PC-9 (cell line): ENCODE results near the gene WFIKKN2. TPM values are rescaled to one million over a fixed set of nuclear protein-coding genes. Genes with fewer than 3 reads are reported as not detected.

Experiments
- BruUV-seq: library from RNA; stranded (reverse); fragments of 400-500 nt; replicated peaks from 2 replicates; lab custom pipeline; 2021; lab: Mats Ljungman, UMichigan
- CTCF ChIA-PET: fragments of 300-600 bp; sonication (Branson Sonifier 250); formaldehyde crosslinking; loops from one replicate; lab custom pipeline; 2022; ENCODE audit warnings: antibody characterized with exemption; lab: Charles Lee
- POLR2A ChIA-PET: fragments of 300-600 bp; sonication (Branson Sonifier 250); formaldehyde crosslinking; loops from one replicate; lab custom pipeline; 2022; ENCODE audit warnings: antibody characterized with exemption; ENCODE audit not compliant: unreplicated experiment; lab: Charles Lee
- DNase-seq, 2 experiments: peaks; one replicate each; pipeline versions ENCODE4 v3.0.0 to v3.0.0-alpha.2; 2015 to 2022; ENCODE audit warnings: mixed read lengths in 1 of 2
- H2AFZ ChIP-seq: fragments of 200-600 bp; sonication (generic); 2 replicates; pipeline ENCODE4 v1.8.1; 2017; ENCODE audit warnings: antibody characterized with exemption
- H3F3A ChIP-seq: fragments of 200-600 bp; sonication (generic); 2 replicates; pipeline ENCODE4 v1.8.1; 2017; ENCODE audit warnings: antibody characterized with exemption, mild to moderate bottlenecking, low read depth; ENCODE audit not compliant: insufficient read depth
- H3K27ac ChIP-seq: fragments of 200-600 bp; sonication (generic); 2 replicates; pipeline ENCODE4 v1.6.1; 2016; ENCODE audit warnings: mixed run types
- H3K27me3 ChIP-seq: fragments of 200-600 bp; sonication (generic); 2 replicates; pipeline ENCODE4 v1.6.1; 2016; ENCODE audit warnings: low read depth, mixed run types; ENCODE audit not compliant: insufficient read depth
- H3K36me3 ChIP-seq: fragments of 200-600 bp; sonication (generic); 2 replicates; pipeline ENCODE4 v1.6.1; 2016; ENCODE audit warnings: low read depth, mixed run types
- H3K4me1 ChIP-seq: fragments of 200-600 bp; sonication (generic); replicated peaks from 2 replicates; pipeline ENCODE4 v1.6.1; 2016; ENCODE audit warnings: mixed run types; ENCODE audit not compliant: insufficient read depth
- H3K4me2 ChIP-seq: fragments of 200-600 bp; sonication (generic); 2 replicates; pipeline ENCODE4 v1.6.1; 2017; ENCODE audit warnings: mixed run types
- H3K4me3 ChIP-seq: fragments of 200-600 bp; sonication (generic); 2 replicates; pipeline ENCODE4 v1.6.1; 2016; ENCODE audit warnings: mixed run types
- H3K79me2 ChIP-seq: fragments of 200-600 bp; sonication (generic); 2 replicates; pipeline ENCODE4 v1.6.1; 2017; ENCODE audit warnings: low read depth, mixed run types
- H3K9me2 ChIP-seq: fragments of 200-600 bp; sonication (generic); 2 replicates; pipeline ENCODE4 v1.8.1; 2017; ENCODE audit warnings: mild to moderate bottlenecking; ENCODE audit not compliant: insufficient read depth
- H3K9me3 ChIP-seq: fragments of 200-600 bp; sonication (generic); 2 replicates; pipeline ENCODE4 v1.8.1; 2016; ENCODE audit warnings: low read depth; ENCODE audit not compliant: insufficient read depth
- H4K20me1 ChIP-seq: fragments of 200-600 bp; sonication (generic); 2 replicates; pipeline ENCODE4 v1.8.1; 2017; ENCODE audit not compliant: insufficient read depth
- EZH2 ChIP-seq: fragments of 200-600 bp; sonication (generic); IDR thresholded peaks from 2 replicates; pipeline ENCODE4 v1.8.0; 2017; ENCODE audit warnings: antibody characterized with exemption, low read depth
- intact Hi-C: fragments of 100-400 bp; cut with micrococcal nuclease; formaldehyde crosslinking; loops from one replicate; pipeline ENCODE4 v1.10.0; 2022; ENCODE audit not compliant: unreplicated experiment
- total RNA-seq: library from RNA; stranded (reverse); gene quantifications from 2 replicates; pipeline ENCODE4 v1.2.3, GENCODE V29; 2021
- TF ChIP-seq, protein P1 (sequence below): fragments of 200-600 bp; sonication (generic); conservative IDR thresholded peaks from 2 replicates; pipeline ENCODE4 v1.6.1; 2017; ENCODE audit warnings: mixed run types, antibody characterized with exemption, mild to moderate bottlenecking, moderate library complexity

Gene WFIKKN2
- total RNA-seq, 1 experiment from 2014 or later, result not detected

DNA sequence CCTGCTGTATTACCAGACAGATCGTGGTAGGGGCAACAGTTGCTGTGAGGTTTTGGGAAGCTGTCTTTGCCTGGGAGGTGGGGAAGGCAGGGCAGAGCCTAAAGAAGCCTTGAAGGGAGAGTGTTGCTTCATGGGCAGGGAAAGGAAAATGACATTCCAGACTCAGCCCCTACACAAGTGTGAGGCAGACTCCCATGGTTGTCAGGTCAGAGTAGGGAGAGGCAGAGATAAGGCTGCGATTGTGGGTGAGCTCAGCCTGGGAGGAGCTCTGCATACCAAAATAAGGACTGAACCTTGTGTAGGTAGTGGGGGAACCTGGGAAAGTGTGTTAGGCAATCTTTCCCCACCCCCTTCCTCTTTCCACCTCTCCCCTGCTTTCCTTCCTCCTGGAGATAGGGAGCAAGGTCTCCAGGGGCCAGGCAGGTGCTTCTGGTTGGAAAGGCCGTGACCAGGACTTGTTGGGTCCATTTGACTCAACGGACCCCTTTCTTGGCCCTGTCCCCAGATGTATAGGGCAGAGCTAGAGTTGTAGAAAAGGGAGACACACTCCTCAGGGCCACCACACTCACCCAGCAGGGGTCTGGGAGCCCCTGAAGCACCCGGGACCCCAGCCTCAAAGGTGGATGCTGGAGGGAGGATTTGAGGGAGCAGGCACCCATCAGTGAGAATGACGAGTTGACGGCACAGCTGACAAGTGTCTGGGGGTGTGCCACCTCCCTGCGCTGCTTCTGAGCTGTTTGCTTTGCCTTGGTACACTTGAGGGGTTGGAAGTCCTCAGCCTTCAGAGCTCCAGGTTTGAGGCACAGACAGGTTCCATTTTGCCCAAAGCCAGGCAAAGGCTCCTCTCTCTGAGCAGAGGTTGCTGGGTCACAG lies 49.3 kb downstream of the WFIKKN2 start:
- Histone ChIP-seq H3K9me3 (peaks cover 5% of the 10 kb centered on the region; the same call in 1 of the 2 replicates), H3K4me1 (peaks cover 53% of the 10 kb centered on the region), H4K20me1 (no peaks in the 10 kb centered on the region), H3K4me2 (peak overlapping the region; percentile 68), H3K4me3 (peak overlapping the region; percentile 21; the same call in 1 of the 2 replicates), H3K27me3 (no peaks in the 10 kb centered on the region), H3K27ac (peak overlapping the region; percentile 85), H2AFZ (peak overlapping the region; percentile 39; the same call in 1 of the 2 replicates), H3K9me2 (no peaks in the 10 kb centered on the region), H3K36me3 (no peaks in the 10 kb centered on the region), H3K79me2 (no peaks in the 10 kb centered on the region), H3F3A (peaks cover 40% of the 10 kb centered on the region)
- BruUV-seq, result no TSS peak
- POLR2A ChIA-PET, result interaction anchor here (0.5 to 1.5 kb wide), 6 partner anchors 8 to 143 kb away, joined by 3 to 28 read pairs (median 10); partner anchors contain the start of gene TOB1
- TF ChIP-seq, protein P1, sequence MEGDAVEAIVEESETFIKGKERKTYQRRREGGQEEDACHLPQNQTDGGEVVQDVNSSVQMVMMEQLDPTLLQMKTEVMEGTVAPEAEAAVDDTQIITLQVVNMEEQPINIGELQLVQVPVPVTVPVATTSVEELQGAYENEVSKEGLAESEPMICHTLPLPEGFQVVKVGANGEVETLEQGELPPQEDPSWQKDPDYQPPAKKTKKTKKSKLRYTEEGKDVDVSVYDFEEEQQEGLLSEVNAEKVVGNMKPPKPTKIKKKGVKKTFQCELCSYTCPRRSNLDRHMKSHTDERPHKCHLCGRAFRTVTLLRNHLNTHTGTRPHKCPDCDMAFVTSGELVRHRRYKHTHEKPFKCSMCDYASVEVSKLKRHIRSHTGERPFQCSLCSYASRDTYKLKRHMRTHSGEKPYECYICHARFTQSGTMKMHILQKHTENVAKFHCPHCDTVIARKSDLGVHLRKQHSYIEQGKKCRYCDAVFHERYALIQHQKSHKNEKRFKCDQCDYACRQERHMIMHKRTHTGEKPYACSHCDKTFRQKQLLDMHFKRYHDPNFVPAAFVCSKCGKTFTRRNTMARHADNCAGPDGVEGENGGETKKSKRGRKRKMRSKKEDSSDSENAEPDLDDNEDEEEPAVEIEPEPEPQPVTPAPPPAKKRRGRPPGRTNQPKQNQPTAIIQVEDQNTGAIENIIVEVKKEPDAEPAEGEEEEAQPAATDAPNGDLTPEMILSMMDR, result no peak
- no peak for TF ChIP-seq EZH2
- DNase-seq, result peak; percentile 68 to 96
- intact Hi-C loops, result loop anchor here (1.0 kb wide), 2 partner anchors 17 to 31 kb away; no protein-coding TSS in a partner anchor
- CTCF ChIA-PET, result interaction anchor here (0.6 to 1.2 kb wide), 2 partner anchors 18 to 60 kb away, joined by 3 to 5 read pairs; partner anchors contain the start of gene TOB1

DNA sequence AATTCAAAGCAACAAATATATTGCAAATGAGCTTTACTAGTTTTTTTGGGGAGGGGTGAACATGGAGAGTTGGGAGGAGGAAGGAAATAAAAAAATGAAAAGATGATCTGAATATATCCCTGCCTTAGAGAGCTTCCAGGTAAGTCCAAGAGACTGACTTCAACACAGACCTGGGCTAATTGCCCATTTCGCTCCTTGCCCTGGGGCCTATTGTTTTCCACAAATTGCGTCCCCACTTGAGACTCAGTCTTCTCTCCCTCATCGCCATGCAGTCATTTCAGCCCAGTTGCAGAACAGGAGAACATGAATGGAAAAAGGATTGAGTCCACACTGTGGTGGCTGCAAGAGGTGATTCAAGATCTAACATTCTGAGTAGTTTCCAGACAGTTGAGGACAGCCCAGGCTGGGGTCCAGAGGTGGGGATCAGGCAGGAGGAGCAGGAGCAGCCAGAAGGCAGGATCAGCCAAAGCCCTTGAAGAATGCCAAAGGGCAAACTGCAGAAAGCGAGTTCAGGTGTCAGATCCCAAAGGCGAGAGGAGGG lies 52.4 kb downstream of the WFIKKN2 start:
- Histone ChIP-seq H3K79me2 (no peaks in the 10 kb centered on the region), H3K9me2 (no peaks in the 10 kb centered on the region), H3K36me3 (no peaks in the 10 kb centered on the region), H3K27me3 (no peaks in the 10 kb centered on the region), H3K4me1 (peaks cover 69% of the 10 kb centered on the region), H2AFZ (no peak overlapping the region), H4K20me1 (no peaks in the 10 kb centered on the region), H3K4me3 (no peak overlapping the region), H3K4me2 (no peak overlapping the region), H3F3A (peaks cover 50% of the 10 kb centered on the region), H3K27ac (no peak overlapping the region), H3K9me3 (no peaks in the 10 kb centered on the region)
- no TSS peak for BruUV-seq
- no peak for DNase-seq
- TF ChIP-seq EZH2, result no peak
- TF ChIP-seq, protein P1, result no peak
- ChIA-PET CTCF (no interaction called here), POLR2A (interaction anchor here (0.6 to 0.7 kb wide), 2 partner anchors 21 to 22 kb away, joined by 4 to 6 read pairs; partner anchors contain the start of gene TOB1)
- intact Hi-C loops, result no loop called here

DNA sequence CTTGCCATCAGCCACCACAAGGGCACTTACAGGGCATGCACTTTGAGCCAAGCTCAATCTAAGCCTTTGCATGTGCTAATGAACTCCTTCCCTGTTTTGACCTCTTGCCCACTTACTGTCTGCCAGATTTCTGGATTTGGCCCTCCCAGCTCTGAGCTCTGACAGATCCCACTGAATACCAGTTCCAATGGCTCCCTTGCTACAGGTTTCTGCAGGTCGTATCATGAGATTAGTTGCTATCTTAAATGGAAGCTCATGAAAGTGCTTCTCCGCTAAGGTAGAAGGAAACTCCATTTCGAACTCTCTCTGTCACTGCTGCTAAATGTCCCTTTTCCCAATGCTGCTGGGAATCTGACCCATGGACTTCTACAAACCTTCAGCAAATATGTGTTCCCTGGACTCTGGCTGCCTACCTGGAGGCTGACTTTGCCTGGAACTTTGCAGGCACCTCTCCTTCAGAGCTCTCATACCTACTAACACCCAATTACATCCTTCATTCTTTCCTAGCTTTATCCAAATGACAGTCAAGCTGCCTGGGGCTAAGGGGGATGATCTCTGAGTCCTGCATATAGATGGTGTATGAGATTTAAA lies 54.2 kb downstream of the WFIKKN2 start:
- peak in 1 of 2 experiments; percentile 45 for DNase-seq
- H3K27ac ChIP-seq, result peak overlapping the region; percentile 79; the same call in 1 of the 2 replicates
- no peak for TF ChIP-seq EZH2
- TF ChIP-seq, protein P1, result no peak
- no peak overlapping the region for H2AFZ ChIP-seq
- H3K9me3 ChIP-seq, result no peaks in the 10 kb centered on the region
- peaks cover 61% of the 10 kb centered on the region for H3K4me1 ChIP-seq
- intact Hi-C loops, result no loop called here
- H3K36me3 ChIP-seq, result no peaks in the 10 kb centered on the region
- H3F3A ChIP-seq, result peaks cover 43% of the 10 kb centered on the region
- H3K79me2 ChIP-seq, result no peaks in the 10 kb centered on the region
- ChIA-PET CTCF (interaction anchor here (0.6 kb wide), 1 partner anchor 11 kb away, joined by 3 read pairs; no protein-coding TSS in a partner anchor), POLR2A (interaction anchor here (0.8 kb wide), 1 partner anchor 41 kb away, joined by 4 read pairs; no protein-coding TSS in a partner anchor)
- H3K4me3 ChIP-seq, result no peak overlapping the region
- no peaks in the 10 kb centered on the region for H3K9me2 ChIP-seq
- no TSS peak for BruUV-seq
- H3K27me3 ChIP-seq, result no peaks in the 10 kb centered on the region
- H3K4me2 ChIP-seq, result peak overlapping the region; percentile 39
- no peaks in the 10 kb centered on the region for H4K20me1 ChIP-seq
